ENCODE results near the gene DPH5.

DPH5 gene

GRCh38 chr1:101051688-101052638, 26.4 kb upstream of the DPH5 start:
- Histone ChIP-seq H3K36me3 (ENCODE audit: control insufficient read depth, insufficient read depth, low read length) (no peaks in the 10 kb centered on the region), H3K4me3 (replicated peaks; ENCODE audit: low read depth, low read length) (peak overlapping the region; percentile 25; the same call in 1 of the 2 replicates), H3K27me3 (replicated peaks; ENCODE audit: control insufficient read depth, insufficient read depth, low read length) (no peaks in the 10 kb centered on the region)
- no peak for TF ChIP-seq CTCF (IDR thresholded peaks at IDR 0.05; ENCODE audit: insufficient read depth, low read length, poor library complexity, severe bottlenecking)
- DNase-seq (ENCODE audit: extremely low read depth, insufficient read length), result peak; percentile 31

GRCh38 chr1:101050869-101051268, 25.3 kb upstream of the DPH5 start:
- no peak for DNase-seq (ENCODE audit: extremely low read depth, insufficient read length)
- no peak overlapping the region for H3K4me3 ChIP-seq (replicated peaks; ENCODE audit: low read depth, low read length)

GRCh38 chr1:101044749-101045148, 19.2 kb upstream of the DPH5 start:
- H3K36me3 ChIP-seq (ENCODE audit: control insufficient read depth, insufficient read depth, low read length), result peaks cover 2% of the 10 kb centered on the region; the same call in 1 of the 2 replicates
- TF ChIP-seq CTCF (IDR thresholded peaks at IDR 0.05; ENCODE audit: insufficient read depth, low read length, poor library complexity, severe bottlenecking), result no peak
- no peak overlapping the region for H3K4me3 ChIP-seq (replicated peaks; ENCODE audit: low read depth, low read length)
- no peaks in the 10 kb centered on the region for H3K27me3 ChIP-seq (replicated peaks; ENCODE audit: control insufficient read depth, insufficient read depth, low read length)
- DNase-seq (ENCODE audit: extremely low read depth, insufficient read length), result no peak

More at GRCh38 chr1:101050869-101051268, 25.3 kb upstream of the DPH5 start:
- TF ChIP-seq CTCF (IDR thresholded peaks at IDR 0.05; ENCODE audit: insufficient read depth, low read length, poor library complexity, severe bottlenecking), result no peak
- no peaks in the 10 kb centered on the region for H3K36me3 ChIP-seq (ENCODE audit: control insufficient read depth, insufficient read depth, low read length)
- H3K27me3 ChIP-seq (replicated peaks; ENCODE audit: control insufficient read depth, insufficient read depth, low read length), result no peaks in the 10 kb centered on the region

- no peak for TF ChIP-seq CTCF (IDR thresholded peaks at IDR 0.05; ENCODE audit: insufficient read depth, low read length, poor library complexity, severe bottlenecking)
- no peak for DNase-seq (ENCODE audit: extremely low read depth, insufficient read length)
- Histone ChIP-seq H3K36me3 (ENCODE audit: control insufficient read depth, insufficient read depth, low read length) (peaks cover 2% of the 10 kb centered on the region; the same call in 1 of the 2 replicates), H3K4me3 (replicated peaks; ENCODE audit: low read depth, low read length) (no peak overlapping the region), H3K27me3 (replicated peaks; ENCODE audit: control insufficient read depth, insufficient read depth, low read length) (no peaks in the 10 kb centered on the region)
Observed at GRCh38 chr1:101044259-101044658, 18.7 kb upstream of the DPH5 start.

GRCh38 chr1:101043776-101044175, 18.2 kb upstream of the DPH5 start:
- no peak for DNase-seq (ENCODE audit: extremely low read depth, insufficient read length)
- no peak for TF ChIP-seq CTCF (IDR thresholded peaks at IDR 0.05; ENCODE audit: insufficient read depth, low read length, poor library complexity, severe bottlenecking)
- Histone ChIP-seq H3K27me3 (replicated peaks; ENCODE audit: control insufficient read depth, insufficient read depth, low read length) (no peaks in the 10 kb centered on the region), H3K36me3 (ENCODE audit: control insufficient read depth, insufficient read depth, low read length) (peaks cover 2% of the 10 kb centered on the region; the same call in 1 of the 2 replicates), H3K4me3 (replicated peaks; ENCODE audit: low read depth, low read length) (no peak overlapping the region)

All from GM06990 (cell line).